Stimulated activated CD8-positive, alpha-beta memory T cell treated with anti-CD3 and anti-CD28 coated beads, Interleukin-4, amount 100 ng/mL, for 1 hour (primary cell): ENCODE data around the gene NLRP5.
"Not testable (repeated sequence)": the region's sequence is repeated elsewhere in the genome, so short reads cannot be mapped to it uniquely, and the experiment has no call there.

ENCODE experiments used
- DNase-seq, 2 donors: peaks; one replicate each; pipeline ENCODE4 v3.0.0-alpha.2; 2020; ENCODE audit warnings: low read depth in 2 of 2, low spot score in 1 of 2

Gene NLRP5

GRCh38 chr19:56098237-56098636 is 111.7 kb downstream of the NLRP5 start:
- DNase-seq: not testable (repeated sequence)

GRCh38 chr19:56098731-56099568 is 112.4 kb downstream of the NLRP5 start:
- no peak for DNase-seq

GRCh38 chr19:56099638-56100539 is 113.3 kb downstream of the NLRP5 start:
- no peak for DNase-seq

- no peak for DNase-seq
Measured at GRCh38 chr19:56101095-56101494, 114.5 kb downstream of the NLRP5 start.

GRCh38 chr19:56101746-56102535 is 115.4 kb downstream of the NLRP5 start:
- DNase-seq: no peak

- no peak for DNase-seq
Measured at GRCh38 chr19:56103027-56103614, 116.5 kb downstream of the NLRP5 start.

- DNase-seq: no peak
Measured at GRCh38 chr19:56104423-56104822, 117.8 kb downstream of the NLRP5 start.

GRCh38 chr19:56105090-56105701 is 118.6 kb downstream of the NLRP5 start:
- peak in 1 of 2 donors; percentile 29 for DNase-seq

GRCh38 chr19:56105831-56106396 is 119.3 kb downstream of the NLRP5 start:
- not testable (repeated sequence) for DNase-seq

- DNase-seq: no peak
Measured at GRCh38 chr19:56106397-56106849, 119.8 kb downstream of the NLRP5 start.

GRCh38 chr19:56106993-56107392 is 120.4 kb downstream of the NLRP5 start:
- DNase-seq: no peak

GRCh38 chr19:56107626-56108351 is 121.2 kb downstream of the NLRP5 start:
- DNase-seq: no peak

GRCh38 chr19:56108447-56109195 is 122.0 kb downstream of the NLRP5 start:
- DNase-seq: no peak

GRCh38 chr19:56109226-56109625 is 122.7 kb downstream of the NLRP5 start:
- no peak for DNase-seq

- DNase-seq: no peak
Measured at GRCh38 chr19:56110515-56111448, 124.2 kb downstream of the NLRP5 start.
